ENCODE measurements around the gene HTT. TPM values are rescaled to one million over a fixed set of nuclear protein-coding genes. Genes with fewer than 3 reads are reported as not detected.
A peak's percentile ranks its signal among the peaks of the same experiment; 100 is the strongest.

HTT gene
- total and polyA plus RNA-seq, 10 of the 15 experiments (the other 5 are each of a cell fraction or from before 2014, with no cell fraction given), result 3.3 to 113 (median 43.3) TPM

- TF ChIP-seq ZBTB11 (CRISPR knock-in tag; IDR thresholded peaks at IDR 0.05) (no peak), YY1 (IDR thresholded peaks at IDR 0.05; ENCODE audit: low read depth, low read length) (no peak)
These were observed 27.9 kb upstream of the HTT start (continued) for GRCh38 chr4:3046623-3047022.

GRCh38 chr4:3047464-3048286 is 26.8 kb upstream of the HTT start:
- Histone ChIP-seq H3K4me1 (ENCODE audit: control insufficient read depth, insufficient read depth, low read length) (peaks cover 38% of the 10 kb centered on the region), H3K27ac (ENCODE audit: control insufficient read depth, insufficient read depth) (peak overlapping the region; percentile 86), H2AFZ (ENCODE audit: control insufficient read depth, low read depth, low read length) (peak overlapping the region; percentile 75), H3K9me3 (replicated peaks; ENCODE audit: control insufficient read depth, insufficient read depth, low read length) (peaks cover 8% of the 10 kb centered on the region), H3K9ac (ENCODE audit: control insufficient read depth, insufficient read depth, low read length) (peak overlapping the region; percentile 29; the same call in 1 of the 2 replicates), H4K20me1 (ENCODE audit: control insufficient read depth, insufficient read depth) (no peaks in the 10 kb centered on the region), H3K4me3 (no peak overlapping the region), H3K4me2 (ENCODE audit: control insufficient read depth, insufficient read depth) (peak overlapping the region; percentile 91), H3K79me2 (ENCODE audit: control insufficient read depth, insufficient read depth, low read length) (peaks cover under 1% of the 10 kb centered on the region), H3K27me3 (replicated peaks in 1 of 2; ENCODE audit: control insufficient read depth in 2 of 2, insufficient read depth in 2 of 2, low read length in 1 of 2) (no peaks in the 10 kb centered on the region), H3K36me3 (ENCODE audit: control insufficient read depth in 2 of 2, insufficient read depth in 2 of 2, low read length in 1 of 2) (no peaks in the 10 kb centered on the region; a peak in 1 of 4 replicates)
- SMC1A ChIA-PET (ENCODE audit: uncharacterized antibody, unreplicated experiment), result interaction anchor here (0.6 to 3.7 kb wide), 7 partner anchors 10 to 809 kb away, joined by 3 to 11 read pairs (median 4); no protein-coding TSS in a partner anchor
- ATAC-seq (peak; percentile 95), FAIRE-seq (peak; percentile 94), DNase-seq (ENCODE audit: low read depth, low spot score) (peak; percentile 99)
- CTCF ChIA-PET, result interaction anchor here (0.6 to 4.3 kb wide), 15 partner anchors 8 to 98 kb away, joined by 3 to 17 read pairs (median 5); no protein-coding TSS in a partner anchor
- POLR2A ChIA-PET, result interaction anchor here (0.6 to 2.1 kb wide), 4 partner anchors 26 to 323 kb away, joined by 3 to 7 read pairs (median 4); partner anchors contain the start of genes HTT and HTT-AS
- intact Hi-C loops (cut with micrococcal nuclease; ENCODE audit: unreplicated experiment) (loop anchor here (1.0 to 10.0 kb wide), 4 partner anchors 30 to 283 kb away; no protein-coding TSS in a partner anchor), in situ Hi-C loops (cut with MboI) (loop anchor here (5.0 kb wide), 1 partner anchor 35 kb away; no protein-coding TSS in a partner anchor)
- WGBS (ENCODE audit: insufficient coverage, insufficient replicate concordance, low lambda C conversion rate, missing lambda C conversion rate), result 7% methylated on average over 20 of the region's 20 CpGs
- BruUV-seq (replicated peaks), result no TSS peak
- RAD21 ChIA-PET (ENCODE audit: unreplicated experiment), result interaction anchor here (0.6 to 2.4 kb wide), 5 partner anchors 11 to 60 kb away, joined by 3 to 7 read pairs (median 3); no protein-coding TSS in a partner anchor
- no peak for TF ChIP-seq NFIC (IDR thresholded peaks at IDR 0.05; ENCODE audit: low read depth, low read length)
- no peak for TF ChIP-seq ZZZ3 (IDR thresholded peaks at IDR 0.05; ENCODE audit: control insufficient read depth, insufficient read length, low read depth)
- no peak for TF ChIP-seq SREBF2 (IDR thresholded peaks at IDR 0.05; ENCODE audit: low read length)
- TF ChIP-seq MEF2A (IDR thresholded peaks at IDR 0.05; ENCODE audit: insufficient read depth, low read depth, low read length), result peak; percentile 62; the same call in 1 of the 2 replicates
- TF ChIP-seq USF1 (IDR thresholded peaks at IDR 0.05; ENCODE audit: borderline replicate concordance, extremely low read length, insufficient read depth, low read depth, low read length), result peak; percentile 81
- TF ChIP-seq RCOR1 (conservative IDR thresholded peaks at IDR 0.05; ENCODE audit: low read depth, low read length), result 0 out of 2 replicates have a peak, but pooled peaks have one; percentile 22
- no peak for TF ChIP-seq SIX5 (IDR thresholded peaks at IDR 0.05; ENCODE audit: low read depth, low read length, severe bottlenecking)
- no peak for TF ChIP-seq EZH2 (IDR thresholded peaks at IDR 0.05; ENCODE audit: borderline replicate concordance, control insufficient read depth, low read depth, low read length)
- peak; percentile 85 for TF ChIP-seq SMARCA5 (IDR thresholded peaks at IDR 0.05)
- 0 out of 2 replicates have a peak, but pooled peaks have one; percentile 2 for TF ChIP-seq ZBTB4 (CRISPR knock-in tag; IDR thresholded peaks at IDR 0.05)

All from GM12878 (cell line).